GM19099 (cell line): Measurements from ENCODE around the gene ZC3HAV1L.

Experiments
- POLR2A ChIP-seq: IDR thresholded peaks from 3 replicates; pipeline ENCODE4 v1.6.1; 2011; ENCODE audit warnings: low read depth; ENCODE audit not compliant: insufficient read length; ENCODE audit errors: extremely low read depth

The ZC3HAV1L gene

GRCh38 chr7:139038691-139039090, 2.8 kb upstream of the ZC3HAV1L start:
- no peak for TF ChIP-seq POLR2A

GRCh38 chr7:139036901-139037300, 1.1 kb upstream of the ZC3HAV1L start:
- TF ChIP-seq POLR2A = no peak

- TF ChIP-seq POLR2A = no peak
These were observed 822 bp downstream of the ZC3HAV1L start for GRCh38 chr7:139034855-139035585.

- TF ChIP-seq POLR2A = no peak
These were observed 1.5 kb downstream of the ZC3HAV1L start for GRCh38 chr7:139034336-139034735.

GRCh38 chr7:139033346-139034114, 2.3 kb downstream of the ZC3HAV1L start:
- TF ChIP-seq POLR2A = no peak

GRCh38 chr7:139032473-139032872, 3.4 kb downstream of the ZC3HAV1L start:
- TF ChIP-seq POLR2A = no peak

GRCh38 chr7:139029353-139029752, 6.5 kb downstream of the ZC3HAV1L start:
- no peak for TF ChIP-seq POLR2A

GRCh38 chr7:139026551-139026950, 9.3 kb downstream of the ZC3HAV1L start:
- TF ChIP-seq POLR2A = no peak

- TF ChIP-seq POLR2A = no peak
These were observed 12.8 kb downstream of the ZC3HAV1L start for GRCh38 chr7:139023076-139023475.

GRCh38 chr7:139022286-139022685, 13.6 kb downstream of the ZC3HAV1L start:
- no peak for TF ChIP-seq POLR2A

GRCh38 chr7:139018910-139019309, 16.9 kb downstream of the ZC3HAV1L start:
- TF ChIP-seq POLR2A = no peak

GRCh38 chr7:139016931-139017511, 18.8 kb downstream of the ZC3HAV1L start:
- TF ChIP-seq POLR2A = no peak

- no peak for TF ChIP-seq POLR2A
These were observed 24.5 kb downstream of the ZC3HAV1L start for GRCh38 chr7:139011373-139011772.

GRCh38 chr7:139004321-139005090, 31.3 kb downstream of the ZC3HAV1L start:
- TF ChIP-seq POLR2A = no peak

- no peak for TF ChIP-seq POLR2A
These were observed 36.4 kb downstream of the ZC3HAV1L start for GRCh38 chr7:138999414-138999813.
